HG02678 (cell line): ENCODE results near the gene STRADA.
"Not testable (repeated sequence)": the region's sequence is repeated elsewhere in the genome, so short reads cannot be mapped to it uniquely, and the experiment has no call there.

Source experiments
- ATAC-seq: cut with Tn5 transposase; IDR thresholded peaks from one replicate; pipeline ENCODE4 v1.9.1; 2021; ENCODE audit warnings: mild to moderate bottlenecking, moderate library complexity; ENCODE audit not compliant: unreplicated experiment

Gene STRADA

DNA sequence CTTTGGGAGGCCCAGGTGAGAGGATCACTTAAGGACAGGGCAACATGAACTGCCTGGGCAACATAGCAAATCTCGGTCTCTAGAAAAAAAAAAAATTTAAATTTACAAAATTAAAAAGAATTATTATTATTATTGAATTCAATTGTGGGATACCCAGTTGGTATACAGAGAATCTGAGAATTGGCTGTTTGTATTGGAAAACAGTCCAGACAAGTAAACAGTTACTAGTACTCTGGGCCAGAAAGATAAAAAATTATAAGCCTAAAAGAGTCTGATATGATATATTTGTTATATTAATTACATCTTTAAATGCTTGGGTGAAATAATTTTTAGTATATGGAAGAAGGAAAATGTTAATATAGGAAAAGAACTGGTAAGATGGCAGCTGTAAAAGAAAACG, 16.8 kb upstream of the STRADA start:
- ATAC-seq, result no peak

DNA sequence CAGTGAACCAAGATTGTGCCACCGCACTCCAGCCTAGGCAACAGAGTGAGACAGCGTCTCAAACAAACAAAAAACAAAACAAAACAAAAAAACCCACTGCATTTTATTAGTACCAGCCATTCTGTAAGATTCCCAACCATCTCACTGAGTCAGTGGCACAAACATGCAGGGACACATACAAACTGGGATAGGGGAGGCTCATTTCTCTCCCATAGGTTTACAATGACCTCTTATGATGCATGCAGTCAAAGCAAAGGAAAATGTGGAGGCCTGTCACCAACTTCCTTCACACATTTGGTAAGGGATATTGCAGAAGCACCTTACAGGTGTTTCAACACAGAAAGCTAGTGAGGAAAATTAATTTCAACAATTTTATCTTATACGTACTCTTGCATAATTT, 12.4 kb upstream of the STRADA start:
- ATAC-seq, result no peak

DNA sequence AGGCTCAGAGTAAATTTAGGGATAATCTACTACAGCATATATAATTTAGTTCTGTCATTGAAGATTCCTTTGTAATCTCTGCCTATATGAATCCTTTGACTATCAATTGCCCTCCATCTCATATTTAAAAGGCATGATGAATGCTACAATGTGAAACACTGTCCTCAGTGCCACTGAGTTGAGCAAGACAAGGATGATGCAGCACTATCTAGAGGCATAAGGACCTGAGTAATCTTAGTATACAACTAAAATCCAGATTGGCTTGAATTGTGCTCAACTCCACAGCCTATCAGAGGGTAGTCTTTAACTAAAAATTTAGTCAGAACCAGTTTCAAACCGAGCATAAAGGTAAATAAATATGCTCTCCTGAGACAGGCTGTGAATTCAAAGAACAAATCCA, 11.6 kb upstream of the STRADA start:
- no peak for ATAC-seq

DNA sequence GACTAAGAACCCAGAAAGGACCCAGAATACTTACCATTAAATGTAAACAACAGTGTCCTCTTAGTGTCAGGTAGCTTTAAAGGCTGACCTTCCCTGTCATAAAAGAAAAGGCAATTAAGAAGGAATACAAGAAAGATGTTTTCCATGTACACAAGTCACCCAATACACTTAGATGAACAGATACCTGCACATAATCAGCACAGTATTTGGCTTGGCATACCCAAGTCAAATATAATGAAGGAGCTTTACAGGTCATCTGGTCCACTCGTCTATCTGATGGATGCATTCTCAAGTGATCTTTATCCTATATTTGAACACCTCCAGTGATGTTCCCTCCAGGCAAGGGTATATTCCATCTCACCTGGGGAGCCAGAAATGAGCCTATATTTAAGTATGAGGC, 11.1 kb upstream of the STRADA start:
- ATAC-seq, result no peak

DNA sequence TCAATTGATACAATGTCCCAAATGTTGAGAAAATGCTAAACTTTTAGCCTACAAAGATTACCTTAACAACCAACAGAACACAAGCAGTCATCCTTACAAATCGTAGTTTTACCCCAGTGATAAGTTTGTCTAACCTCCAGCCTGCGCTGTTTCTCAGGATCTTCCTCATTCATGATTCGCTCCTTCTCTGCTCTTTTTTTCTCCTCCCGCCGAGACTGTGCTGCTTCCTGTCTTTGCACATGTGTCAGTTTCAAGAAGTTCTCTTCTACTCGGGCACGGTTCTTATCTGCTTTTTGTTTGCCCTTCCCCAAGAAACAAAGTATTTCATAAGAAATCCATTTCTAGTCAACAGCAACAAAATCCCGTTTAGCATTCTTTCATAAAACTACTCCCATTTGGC, 10.2 kb upstream of the STRADA start:
- ATAC-seq, result no peak

DNA sequence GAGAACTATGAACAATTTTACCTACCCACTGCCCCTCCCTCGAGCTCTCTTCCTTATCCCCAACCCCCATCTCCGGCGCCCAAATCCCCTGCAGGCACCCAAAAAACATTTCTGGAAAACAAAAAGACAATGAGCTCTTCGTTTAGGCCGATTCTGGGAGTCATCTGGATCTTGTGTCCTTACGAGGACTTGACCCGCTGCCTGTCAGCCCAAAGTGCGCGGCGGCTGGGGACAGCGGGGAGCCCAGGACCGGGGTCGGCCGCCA, 524 bp downstream of the STRADA start:
- peak; percentile 1 for ATAC-seq

DNA sequence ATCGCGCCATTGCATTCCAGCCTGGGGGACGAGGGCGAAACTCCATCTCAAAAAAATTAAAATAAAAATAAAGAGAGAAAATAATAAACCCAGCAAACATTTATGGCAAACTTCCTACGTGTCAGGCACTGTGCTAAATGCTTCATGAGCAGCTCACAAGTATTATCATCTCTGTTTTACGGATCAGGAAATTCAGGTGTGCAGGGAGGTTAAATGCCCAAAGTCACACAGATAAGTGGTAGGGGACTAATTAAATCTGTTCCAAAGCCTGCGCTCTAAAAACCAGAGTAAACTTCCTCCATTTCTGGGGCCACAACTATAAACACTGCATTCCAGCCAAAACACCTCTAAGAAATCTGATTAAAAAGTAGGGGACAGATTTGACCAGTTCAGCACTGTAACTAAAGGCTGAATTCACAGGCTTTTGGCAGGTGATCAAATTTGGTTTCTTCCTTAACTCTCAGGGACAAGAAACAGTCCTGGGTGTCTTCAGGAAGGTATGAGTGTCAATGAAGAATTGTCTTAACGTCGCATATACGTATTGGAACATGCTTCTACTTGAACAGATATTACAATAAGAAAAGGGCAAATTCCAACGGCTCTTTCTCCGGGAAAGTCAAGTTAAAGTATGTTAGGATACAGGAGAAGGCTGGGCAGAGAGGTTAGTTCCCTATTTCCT, 996 bp downstream of the STRADA start:
- no peak for ATAC-seq

DNA sequence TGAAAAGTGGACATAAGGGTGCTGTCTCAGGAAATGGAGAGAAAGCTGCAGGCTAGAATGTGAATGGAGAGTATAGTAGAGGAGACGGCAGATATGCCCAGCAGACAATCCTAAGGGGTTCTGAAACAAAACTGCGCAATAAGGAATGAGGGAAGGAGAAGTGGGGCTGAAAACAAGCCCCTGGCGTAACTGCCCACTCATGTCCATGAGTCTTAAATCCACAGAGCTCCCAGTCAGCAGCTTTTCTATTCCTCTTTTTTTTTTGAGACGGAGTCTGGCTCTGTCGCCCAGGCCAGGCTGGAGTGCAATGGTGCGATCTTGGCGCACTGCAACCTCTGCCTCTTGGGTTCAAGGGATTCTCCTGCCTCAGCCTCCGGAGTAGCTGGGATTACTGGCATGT, 5.9 kb downstream of the STRADA start:
- ATAC-seq, result no peak

DNA sequence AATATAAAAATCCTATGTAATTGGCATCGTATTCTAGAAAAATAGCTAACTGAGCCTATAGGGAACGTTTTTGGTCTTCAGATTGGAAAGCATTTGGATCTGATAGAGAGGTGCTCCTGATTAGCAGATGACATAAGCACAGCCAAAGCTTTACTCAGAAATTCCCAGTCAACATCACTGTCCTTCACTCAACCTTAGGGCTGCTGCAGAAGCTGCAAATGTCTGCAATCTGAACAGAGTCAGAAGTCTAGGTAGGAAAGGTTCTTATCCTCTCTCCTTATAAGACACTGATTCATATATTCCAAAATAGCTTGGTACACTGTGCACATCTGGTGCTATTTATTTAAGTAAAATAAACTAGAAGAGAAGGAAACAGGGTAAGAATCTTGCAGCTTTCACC, 19.2 kb downstream of the STRADA start:
- ATAC-seq, result no peak

DNA sequence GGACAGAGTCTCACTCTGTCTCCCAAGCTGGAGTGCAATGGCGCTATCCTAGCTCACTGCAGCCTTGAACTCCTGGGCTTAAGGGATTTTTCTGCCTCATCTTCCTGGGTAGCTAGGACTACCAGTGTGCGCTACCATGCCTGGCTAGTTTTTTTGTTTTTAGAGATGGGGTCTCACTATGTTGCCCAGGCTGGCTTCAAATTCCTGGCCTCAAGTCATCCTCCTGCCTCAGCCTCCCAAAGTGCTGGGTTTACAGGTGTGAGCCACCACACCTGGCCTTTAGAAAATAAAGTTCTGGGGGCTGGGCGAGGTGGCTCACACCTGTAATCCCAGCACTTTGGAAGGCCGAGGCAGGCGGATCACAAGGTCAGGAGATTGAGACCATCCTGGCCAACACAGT, 21.4 kb downstream of the STRADA start:
- ATAC-seq, result not testable (repeated sequence)

DNA sequence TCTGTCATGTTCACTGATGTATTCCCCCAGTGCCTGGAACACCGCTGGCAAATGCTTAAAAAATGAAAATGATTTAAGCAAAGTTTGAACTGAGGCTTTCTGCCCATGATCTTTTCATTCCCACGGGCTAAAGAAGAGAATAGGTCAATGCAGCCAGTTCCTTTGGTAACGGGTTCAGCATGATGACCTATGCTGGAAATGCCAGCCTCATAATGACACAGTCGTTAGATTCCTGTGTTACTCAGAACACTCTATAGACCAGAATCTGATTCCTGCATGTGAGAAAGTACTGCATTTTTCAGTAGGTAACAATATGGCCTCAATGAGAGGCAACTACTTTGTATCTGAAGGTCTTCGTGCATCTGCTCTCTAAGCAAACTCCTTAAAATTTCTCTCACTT, 22.6 kb downstream of the STRADA start:
- no peak for ATAC-seq

DNA sequence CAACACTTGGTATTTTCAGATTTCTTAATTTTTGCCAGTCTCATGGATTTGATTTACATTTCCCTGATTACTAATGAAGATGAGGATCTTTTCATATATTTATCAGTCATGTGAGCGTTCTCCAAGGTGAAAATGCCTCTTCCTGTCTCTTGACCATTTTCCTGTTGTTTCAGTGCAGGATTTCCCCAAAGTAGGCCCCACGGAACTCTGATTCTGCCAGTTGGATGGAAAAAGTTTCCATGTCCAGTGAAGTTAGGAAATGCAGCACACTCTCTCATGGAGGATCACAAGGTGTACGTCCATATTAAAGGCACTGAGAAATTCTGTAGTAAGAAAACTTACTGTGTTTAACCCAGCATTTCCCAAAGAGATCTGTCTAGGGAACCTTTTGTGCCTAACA, 25.2 kb downstream of the STRADA start:
- ATAC-seq, result no peak

DNA sequence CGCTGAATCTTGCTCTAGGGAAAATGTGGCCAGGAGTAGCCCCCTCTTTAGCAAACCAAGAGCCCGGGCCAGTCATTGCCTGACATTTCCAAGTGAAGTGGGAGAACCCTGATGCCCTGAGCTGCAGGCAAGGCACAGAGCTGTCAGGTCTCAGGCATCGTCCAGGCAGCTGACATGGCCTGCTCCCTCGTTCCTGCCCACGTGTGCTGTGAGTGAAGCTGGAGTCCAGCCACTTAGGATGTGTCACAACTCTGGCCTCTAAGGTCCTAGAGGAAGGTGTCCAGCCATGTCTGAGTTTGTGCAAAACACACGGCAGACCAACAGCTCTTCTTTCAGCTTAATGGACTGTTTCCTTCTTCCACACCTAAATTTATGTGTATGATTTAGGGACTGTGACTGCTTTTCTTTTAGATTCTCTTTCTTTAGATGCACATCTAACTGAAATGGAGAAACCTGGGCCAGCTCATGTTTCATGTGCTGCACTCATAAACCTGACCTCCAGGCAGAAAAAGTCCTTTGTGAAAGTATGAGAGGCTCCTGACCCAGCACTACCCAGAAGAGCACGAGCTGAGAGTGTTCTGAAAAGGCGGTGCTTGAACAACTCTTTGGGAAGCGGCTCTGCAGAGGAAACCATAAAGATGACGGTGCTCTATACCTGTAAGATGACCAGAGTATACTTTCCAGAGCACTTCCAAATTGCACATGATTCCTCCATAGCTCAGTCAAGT, 26.9 kb downstream of the STRADA start:
- ATAC-seq, result no peak

DNA sequence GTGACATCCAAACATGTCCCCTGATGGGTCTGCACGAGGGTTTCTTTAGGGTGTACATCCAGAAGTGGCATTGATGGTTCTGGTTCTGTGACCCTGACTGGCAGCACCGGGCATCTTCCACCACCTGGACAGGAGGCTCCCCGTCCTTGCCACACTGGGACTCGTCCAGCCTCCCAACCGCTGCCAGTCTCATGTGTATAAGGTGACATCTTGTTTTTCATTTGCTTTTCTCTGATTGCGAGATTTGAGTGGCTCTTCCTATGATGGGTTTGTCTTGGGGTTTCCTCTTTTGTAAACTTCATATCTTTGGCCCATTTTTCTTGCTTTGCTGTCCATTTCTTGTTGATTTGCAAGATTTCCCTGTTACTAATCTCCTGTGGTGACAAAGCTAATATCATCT, 32.5 kb downstream of the STRADA start:
- no peak for ATAC-seq

DNA sequence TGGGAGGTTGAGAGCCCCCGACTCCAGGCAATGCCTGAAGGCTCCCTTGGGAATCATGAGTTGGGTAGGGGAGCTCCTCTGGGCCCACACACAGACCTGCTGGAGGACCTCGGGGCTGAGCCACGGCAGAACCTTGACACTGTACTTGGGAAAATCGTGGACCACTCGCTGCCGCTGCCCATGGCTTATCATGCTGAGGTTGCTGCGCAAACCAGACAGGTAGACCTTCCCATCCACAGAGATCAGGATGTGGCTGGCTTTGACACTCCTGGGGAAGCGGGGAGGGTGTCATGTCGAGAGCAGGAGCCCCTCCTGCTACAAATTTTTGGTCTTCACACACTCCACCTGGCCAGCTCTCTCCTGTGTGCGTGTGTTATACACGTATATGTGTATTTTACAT, 34.4 kb downstream of the STRADA start:
- ATAC-seq, result no peak

DNA sequence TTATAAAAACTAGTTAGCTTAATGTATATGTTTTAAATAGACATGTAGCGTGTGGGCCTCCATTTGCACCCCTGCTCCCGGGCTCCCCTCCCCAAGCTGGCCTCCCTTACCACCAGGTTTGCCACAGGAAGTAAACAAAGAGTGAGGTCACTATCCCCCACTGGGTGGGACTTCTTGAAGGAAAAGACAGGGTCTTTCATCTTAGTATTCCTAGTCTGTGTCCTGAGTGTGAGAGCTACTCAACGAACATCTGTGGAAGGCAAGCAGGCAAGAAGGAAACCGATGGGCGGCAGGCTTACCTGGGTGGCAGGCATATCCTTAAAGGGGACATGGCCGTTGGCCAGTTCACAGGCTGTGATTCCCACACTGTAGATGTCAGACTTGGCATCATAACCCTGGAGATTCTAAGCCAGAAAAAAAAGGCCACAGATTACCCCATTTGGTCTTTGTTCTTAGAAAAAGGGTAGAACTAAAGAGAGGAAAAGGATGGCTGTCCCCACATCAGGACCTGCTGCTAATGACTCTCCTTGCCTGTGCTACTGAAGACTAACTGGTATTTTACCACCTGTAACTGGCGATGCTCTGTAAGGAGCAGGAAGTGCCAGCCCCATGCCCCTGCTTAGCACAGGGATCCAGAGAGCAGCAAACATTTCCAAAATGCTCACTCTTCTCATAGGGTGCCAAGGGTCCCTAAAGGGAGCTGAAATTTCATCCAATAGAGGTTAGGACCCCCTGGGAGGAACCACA, 35.1 kb downstream of the STRADA start:
- ATAC-seq, result no peak

DNA sequence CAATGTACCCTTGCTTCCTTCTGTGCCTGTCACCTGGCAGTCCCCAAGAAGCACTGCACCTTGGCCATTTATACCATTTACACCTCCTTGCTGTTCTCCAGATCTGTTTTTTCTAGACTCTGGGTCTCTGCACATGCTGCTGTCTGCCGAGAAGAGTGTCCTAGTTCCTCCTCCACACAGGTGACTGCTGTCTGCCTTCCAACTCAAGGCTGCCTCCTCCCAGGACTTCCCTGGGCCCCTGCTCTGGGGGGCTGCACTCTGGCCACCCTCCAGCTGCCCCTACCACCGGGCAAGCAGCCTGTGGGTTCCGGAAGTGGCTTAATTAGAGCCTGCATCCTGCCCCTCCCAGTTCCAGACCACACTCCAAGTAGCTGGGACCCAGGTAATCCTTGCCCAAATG, 35.9 kb downstream of the STRADA start:
- no peak for ATAC-seq

DNA sequence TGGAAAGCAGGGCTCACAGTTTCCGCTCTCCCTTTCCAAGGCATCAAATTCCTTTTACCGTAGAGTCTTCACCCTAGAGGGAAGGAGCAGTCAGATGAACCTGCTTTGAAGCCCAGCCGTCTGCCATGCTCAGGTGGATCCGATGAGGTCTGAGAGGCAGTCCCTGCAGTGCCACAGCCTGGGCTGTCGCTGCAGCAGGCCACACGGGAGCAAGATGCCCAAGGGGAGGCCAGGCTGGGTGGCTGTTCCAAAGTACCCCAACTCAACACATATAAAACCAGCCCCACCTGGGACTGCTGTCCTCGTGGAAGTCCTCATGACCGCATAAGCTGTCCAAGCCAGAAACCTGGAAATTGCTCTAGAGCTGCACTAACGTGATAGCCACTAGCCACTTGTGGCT, 36.8 kb downstream of the STRADA start:
- ATAC-seq, result no peak

DNA sequence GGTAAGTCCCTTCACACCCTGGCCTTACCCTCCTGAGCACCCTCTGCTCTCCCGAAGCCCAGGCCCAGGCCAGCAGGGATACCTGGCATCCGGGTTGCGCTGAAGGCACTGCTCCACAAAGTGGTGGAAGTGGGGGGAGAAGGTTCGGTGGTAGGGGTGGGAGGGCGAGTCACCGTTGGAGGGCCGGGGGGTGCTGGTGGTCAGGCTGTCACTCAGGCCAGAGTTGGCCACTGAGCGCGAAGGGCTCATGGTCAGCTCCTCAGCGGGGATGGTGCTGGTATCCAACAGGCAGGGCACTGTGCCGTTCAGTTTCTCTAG, 37.4 kb downstream of the STRADA start:
- no peak for ATAC-seq

DNA sequence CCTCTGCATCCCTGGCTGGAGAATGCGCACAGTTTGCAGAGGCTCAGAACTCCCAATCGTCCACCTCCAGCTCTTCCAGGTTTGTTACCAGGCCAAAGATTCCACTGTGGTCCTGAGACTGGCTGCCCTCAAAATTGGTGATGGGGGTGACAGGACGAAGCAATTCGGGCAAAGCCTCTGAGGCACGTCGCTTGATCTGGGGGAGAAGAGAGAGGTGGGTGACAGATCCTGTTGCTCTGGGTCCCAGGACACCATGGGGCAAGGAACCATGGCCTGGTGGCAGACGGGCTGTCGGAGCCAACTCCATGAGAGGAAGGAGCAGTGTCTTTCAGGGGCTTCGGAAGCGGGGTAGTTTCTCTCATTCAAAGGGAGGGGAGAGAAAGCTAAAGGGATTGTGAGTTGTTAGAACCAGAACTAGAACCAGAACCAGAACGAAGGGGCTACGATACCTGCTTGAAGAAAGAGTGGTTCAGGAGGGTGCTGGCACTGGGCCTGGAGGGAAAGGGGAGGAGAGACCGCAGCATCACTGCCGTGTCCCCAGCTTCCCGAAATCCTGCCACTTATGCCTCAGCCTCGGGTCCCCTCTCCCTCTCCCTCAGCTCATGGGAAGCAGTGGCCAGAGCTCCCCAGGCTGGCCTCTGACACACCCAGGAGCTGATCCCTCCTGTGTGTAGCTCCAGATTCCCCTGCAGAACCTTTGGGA, 37.9 kb downstream of the STRADA start:
- no peak for ATAC-seq

DNA sequence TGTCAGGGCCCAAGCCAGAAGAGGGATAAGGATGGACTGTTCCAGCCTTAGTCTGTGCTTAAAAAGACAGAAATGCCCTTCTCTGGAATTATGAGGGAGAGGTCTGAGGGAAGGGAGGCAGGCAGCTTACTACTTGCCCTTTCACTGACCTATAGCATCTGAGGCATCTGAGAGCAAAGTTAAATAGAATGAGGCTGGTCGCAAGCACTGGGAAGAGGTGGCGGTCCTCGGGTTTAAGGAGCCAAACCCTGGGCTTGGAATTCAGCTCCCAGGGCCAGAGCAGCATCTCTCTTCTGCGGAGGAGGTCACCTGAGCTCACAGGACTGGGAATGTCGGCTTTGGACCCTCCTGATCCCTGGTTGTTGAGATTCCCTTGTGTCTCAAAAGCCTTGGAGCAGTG, 38.6 kb downstream of the STRADA start:
- no peak for ATAC-seq

DNA sequence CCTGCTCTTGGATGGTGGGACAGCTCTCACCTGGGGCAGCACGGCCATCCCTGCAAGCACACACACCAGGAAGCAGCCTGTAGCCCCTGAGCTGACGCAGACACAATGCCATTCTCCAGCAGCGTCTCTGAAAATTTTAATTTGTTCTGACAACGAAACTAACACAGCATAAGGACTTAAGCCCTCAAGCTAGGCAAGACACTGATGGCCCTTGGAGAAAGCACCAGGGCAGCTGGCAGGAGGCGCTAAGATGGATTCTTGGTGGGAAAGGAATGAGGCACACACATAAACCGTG, 38.9 kb downstream of the STRADA start:
- ATAC-seq, result no peak
